NB4 (cell line): ENCODE measurements around the gene PPL.
A peak's percentile ranks its signal among the peaks of the same experiment; 100 is the strongest.

ENCODE experiments used
- DNase-seq: peaks from one replicate; pipeline ENCODE4 v3.0.0; 2010; ENCODE audit warnings: low read depth
- H3K4me3 ChIP-seq: one replicate; pipeline ENCODE4 v1.5.1; 2011; ENCODE audit warnings: mild to moderate bottlenecking, low read depth, low read length, moderate library complexity
- MYC ChIP-seq: IDR thresholded peaks from 2 replicates; pipeline ENCODE4 v1.6.1; 2011; ENCODE audit warnings: low read depth, low read length
- POLR2A ChIP-seq: IDR thresholded peaks from 2 replicates; pipeline ENCODE4 v1.6.1; 2011; ENCODE audit warnings: mild to moderate bottlenecking; ENCODE audit not compliant: insufficient read length; ENCODE audit errors: extremely low read depth
- TF ChIP-seq, protein P1 (sequence below): IDR thresholded peaks from one replicate; pipeline ENCODE4 v1.5.1; 2012; ENCODE audit warnings: low read depth, low read length
- TF ChIP-seq, protein P2 (sequence below): IDR thresholded peaks from 2 replicates; pipeline ENCODE4 v1.6.1; 2011; ENCODE audit warnings: low read depth, low read length

Gene PPL

DNA sequence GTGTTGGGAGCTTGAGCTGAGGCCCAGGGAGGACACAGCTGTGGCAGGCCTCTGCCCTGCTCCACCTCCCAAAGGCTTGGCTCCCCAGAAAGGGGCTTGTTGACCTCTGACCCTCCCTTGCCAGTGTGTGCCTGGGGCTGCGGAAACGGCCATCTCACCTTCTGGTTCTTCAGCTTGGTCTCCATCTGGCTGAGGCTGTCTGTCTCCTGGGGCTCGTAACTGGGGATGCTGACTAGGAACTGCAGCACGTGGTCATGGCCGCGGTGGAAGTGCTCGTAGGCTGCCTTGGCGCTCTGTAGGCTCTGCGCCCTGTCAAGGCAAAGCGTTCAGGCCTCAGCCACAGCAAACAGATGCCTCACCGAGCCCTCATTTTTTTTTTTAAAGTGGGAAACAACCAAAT is 46.9 kb downstream of the PPL start:
- H3K4me3 ChIP-seq: no peak overlapping the region
- peak; percentile 76 for DNase-seq
- TF ChIP-seq MYC: 0 out of 2 replicates have a peak, but pooled peaks have one; percentile 30
- TF ChIP-seq, protein P1, sequence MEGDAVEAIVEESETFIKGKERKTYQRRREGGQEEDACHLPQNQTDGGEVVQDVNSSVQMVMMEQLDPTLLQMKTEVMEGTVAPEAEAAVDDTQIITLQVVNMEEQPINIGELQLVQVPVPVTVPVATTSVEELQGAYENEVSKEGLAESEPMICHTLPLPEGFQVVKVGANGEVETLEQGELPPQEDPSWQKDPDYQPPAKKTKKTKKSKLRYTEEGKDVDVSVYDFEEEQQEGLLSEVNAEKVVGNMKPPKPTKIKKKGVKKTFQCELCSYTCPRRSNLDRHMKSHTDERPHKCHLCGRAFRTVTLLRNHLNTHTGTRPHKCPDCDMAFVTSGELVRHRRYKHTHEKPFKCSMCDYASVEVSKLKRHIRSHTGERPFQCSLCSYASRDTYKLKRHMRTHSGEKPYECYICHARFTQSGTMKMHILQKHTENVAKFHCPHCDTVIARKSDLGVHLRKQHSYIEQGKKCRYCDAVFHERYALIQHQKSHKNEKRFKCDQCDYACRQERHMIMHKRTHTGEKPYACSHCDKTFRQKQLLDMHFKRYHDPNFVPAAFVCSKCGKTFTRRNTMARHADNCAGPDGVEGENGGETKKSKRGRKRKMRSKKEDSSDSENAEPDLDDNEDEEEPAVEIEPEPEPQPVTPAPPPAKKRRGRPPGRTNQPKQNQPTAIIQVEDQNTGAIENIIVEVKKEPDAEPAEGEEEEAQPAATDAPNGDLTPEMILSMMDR: no peak
- no peak for TF ChIP-seq POLR2A
- TF ChIP-seq, protein P2, sequence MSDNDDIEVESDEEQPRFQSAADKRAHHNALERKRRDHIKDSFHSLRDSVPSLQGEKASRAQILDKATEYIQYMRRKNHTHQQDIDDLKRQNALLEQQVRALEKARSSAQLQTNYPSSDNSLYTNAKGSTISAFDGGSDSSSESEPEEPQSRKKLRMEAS: peak; percentile 80

DNA sequence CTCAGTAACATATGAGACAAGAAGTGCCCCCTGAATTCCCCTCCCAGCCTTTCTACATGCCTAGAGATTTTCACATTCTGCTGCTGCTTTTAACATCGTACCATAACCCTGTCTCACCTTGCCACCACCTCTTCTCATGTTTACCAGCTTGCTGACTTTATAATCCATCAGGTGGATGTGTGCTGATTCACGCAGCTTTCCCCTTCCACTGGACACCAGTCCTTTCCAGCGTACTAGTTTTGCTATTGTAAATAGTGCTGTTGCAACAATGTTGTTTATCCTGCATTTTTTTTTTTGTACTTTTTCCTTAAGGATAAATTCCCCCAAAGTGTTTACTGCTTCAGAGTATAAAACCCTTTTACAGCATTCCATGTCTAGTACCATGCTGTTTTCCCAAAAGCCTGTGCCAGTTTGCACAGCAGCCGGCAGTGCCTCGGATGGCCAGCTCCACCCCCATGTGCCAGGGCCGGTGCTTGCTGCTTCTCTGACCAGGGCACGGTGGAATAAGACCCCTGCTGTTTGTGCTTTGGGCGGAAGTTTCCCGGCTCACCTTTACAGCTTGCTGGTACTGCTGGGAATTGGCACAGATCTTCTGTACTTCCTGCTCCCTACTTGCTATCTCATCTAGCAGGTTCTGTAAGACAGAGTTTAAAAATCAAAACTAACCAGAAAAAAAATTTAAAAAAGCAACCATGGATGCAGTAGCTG is 48.4 kb downstream of the PPL start:
- DNase-seq: no peak
- TF ChIP-seq, protein P2: no peak
- TF ChIP-seq, protein P1: no peak
- TF ChIP-seq MYC: no peak
- TF ChIP-seq POLR2A: no peak
- no peak overlapping the region for H3K4me3 ChIP-seq

DNA sequence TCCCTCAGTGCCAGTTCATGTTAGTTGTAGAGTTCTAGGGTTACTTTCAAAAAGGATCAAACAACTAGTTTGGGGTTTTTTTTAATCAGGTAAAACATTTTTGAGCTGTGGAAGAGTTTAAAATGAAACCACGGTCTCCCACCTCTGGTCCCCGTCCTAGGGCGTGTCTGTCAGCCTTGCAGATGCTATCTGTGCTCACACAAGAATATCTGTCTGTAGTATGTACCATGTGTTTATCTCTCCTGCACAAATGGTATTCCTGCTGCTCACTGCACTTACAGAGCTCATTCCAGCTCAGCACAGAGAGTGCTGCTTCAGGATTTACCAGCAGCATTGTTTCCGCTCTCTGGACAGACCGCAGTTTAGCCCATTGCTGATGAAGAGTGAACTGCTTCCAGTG is 50.8 kb downstream of the PPL start:
- DNase-seq: no peak
- no peak overlapping the region for H3K4me3 ChIP-seq
- no peak for TF ChIP-seq POLR2A
- no peak for TF ChIP-seq MYC
- TF ChIP-seq, protein P1: no peak
- TF ChIP-seq, protein P2: no peak

DNA sequence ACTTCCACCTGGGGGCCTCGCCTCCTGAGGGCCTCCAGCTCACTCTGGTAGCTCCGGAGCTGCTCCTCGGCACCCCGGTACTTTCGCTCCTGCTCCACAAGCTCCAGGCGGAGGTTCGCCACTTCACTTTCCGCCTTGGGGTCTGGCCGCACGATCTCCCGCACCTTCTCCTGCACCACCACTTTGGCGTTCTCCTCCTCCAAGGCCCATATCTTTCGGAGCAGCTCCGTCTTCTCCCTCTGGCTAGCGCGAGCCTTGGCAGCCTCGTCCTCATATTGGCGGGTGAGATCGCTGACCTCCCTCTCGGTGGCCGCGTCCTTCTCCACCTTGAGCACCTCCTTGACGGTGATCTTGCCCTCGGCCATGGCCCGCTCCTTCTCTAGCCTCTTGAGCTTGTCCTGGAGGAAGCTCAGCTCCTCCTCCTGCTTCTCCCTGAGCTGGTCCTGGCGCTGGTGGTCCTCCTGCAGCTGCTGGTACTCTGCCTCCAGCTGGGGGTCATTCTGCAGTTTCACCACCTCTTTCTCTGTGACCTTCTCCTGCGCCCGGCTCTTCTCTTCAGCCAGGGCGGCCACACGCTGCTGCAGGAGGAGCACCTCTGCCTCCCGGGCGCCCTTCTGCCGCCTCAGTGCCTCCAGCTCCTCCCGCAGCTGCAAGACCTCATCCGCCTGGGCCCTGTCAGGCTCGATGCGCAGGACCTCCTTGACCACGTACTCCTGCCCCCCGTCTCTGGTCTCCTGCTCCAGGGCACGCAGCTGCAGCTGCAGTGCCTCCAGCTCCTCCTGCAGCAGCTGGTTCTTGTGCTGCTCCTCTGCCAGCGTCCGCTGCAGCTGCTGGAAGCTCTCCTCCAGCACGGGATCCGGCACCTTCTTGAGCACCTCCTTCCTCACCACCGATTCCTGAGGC is 51.7 kb downstream of the PPL start:
- no peak for DNase-seq
- TF ChIP-seq, protein P1: no peak
- TF ChIP-seq MYC (no peak), POLR2A (no peak)
- TF ChIP-seq, protein P2: no peak
- no peak overlapping the region for H3K4me3 ChIP-seq

DNA sequence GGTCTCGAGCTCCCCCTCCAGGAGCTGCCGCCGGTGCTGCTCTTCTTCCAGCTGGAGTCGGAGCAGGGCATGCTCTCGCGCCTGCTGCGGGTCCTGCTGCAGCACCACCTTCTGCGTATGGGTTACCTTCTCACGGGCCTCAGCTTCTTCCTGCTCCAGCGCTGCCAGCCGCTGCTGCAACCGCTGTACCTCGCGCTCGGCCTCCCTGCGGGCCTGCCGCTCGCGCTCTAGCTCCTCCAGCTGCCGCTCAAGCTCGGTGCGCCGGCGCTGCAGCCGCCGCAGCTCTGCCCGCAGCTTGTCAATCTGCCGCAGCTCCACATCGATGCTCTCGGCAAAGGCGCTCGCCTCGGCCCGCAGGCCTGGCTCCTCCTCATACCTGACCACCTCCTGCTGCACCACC is 52.7 kb downstream of the PPL start:
- TF ChIP-seq, protein P2: no peak
- TF ChIP-seq MYC (no peak), POLR2A (no peak)
- TF ChIP-seq, protein P1: no peak
- no peak overlapping the region for H3K4me3 ChIP-seq
- DNase-seq: no peak
